GM23248 (cell line): ENCODE data around the gene UTRN. TPM values are rescaled to one million over a fixed set of nuclear protein-coding genes. Genes with fewer than 3 reads are reported as not detected.

ENCODE experiments used
- DNase-seq: peaks from one replicate; pipeline ENCODE4 v3.0.0-alpha.2; 2015
- H2AFZ ChIP-seq: fragments of 200-600 bp; sonication (generic); 2 replicates; pipeline ENCODE4 v1.6.1; 2016; ENCODE audit warnings: antibody characterized with exemption
- H3F3A ChIP-seq: fragments of 200-600 bp; sonication (generic); 2 replicates; pipeline ENCODE4 v1.6.1; 2016; ENCODE audit warnings: mild to moderate bottlenecking, antibody characterized with exemption, mixed run types; ENCODE audit not compliant: insufficient read depth
- H3K27ac ChIP-seq: fragments of 200-600 bp; sonication (generic); 2 replicates; pipeline ENCODE4 v1.5.1; 2016; ENCODE audit warnings: mild to moderate bottlenecking
- H3K27me3 ChIP-seq: fragments of 200-600 bp; sonication (generic); replicated peaks from 2 replicates; pipeline ENCODE4 v1.6.1; 2016; ENCODE audit warnings: mild to moderate bottlenecking; ENCODE audit not compliant: insufficient read depth
- H3K36me3 ChIP-seq: fragments of 200-600 bp; sonication (generic); 2 replicates; pipeline ENCODE4 v1.6.1; 2016; ENCODE audit warnings: low read depth, mild to moderate bottlenecking
- H3K4me1 ChIP-seq: fragments of 200-600 bp; sonication (generic); 2 replicates; pipeline ENCODE4 v1.6.1; 2016; ENCODE audit warnings: mild to moderate bottlenecking; ENCODE audit not compliant: insufficient read depth
- H3K4me2 ChIP-seq: fragments of 200-600 bp; sonication (generic); one replicate; pipeline ENCODE4 v1.6.1; 2016; ENCODE audit warnings: mild to moderate bottlenecking; ENCODE audit not compliant: unreplicated experiment
- H3K4me3 ChIP-seq: fragments of 200-600 bp; sonication (generic); 2 replicates; pipeline ENCODE4 v1.5.1; 2016; ENCODE audit warnings: mild to moderate bottlenecking
- H3K79me2 ChIP-seq: fragments of 200-600 bp; sonication (generic); 2 replicates; pipeline ENCODE4 v1.6.1; 2016; ENCODE audit warnings: mild to moderate bottlenecking; ENCODE audit not compliant: insufficient read depth
- H3K9ac ChIP-seq: fragments of 200-600 bp; sonication (generic); 2 replicates; pipeline ENCODE4 v1.6.1; 2016; ENCODE audit warnings: mild to moderate bottlenecking
- H3K9me2 ChIP-seq: fragments of 200-600 bp; sonication (generic); 2 replicates; pipeline ENCODE4 v1.6.1; 2016; ENCODE audit warnings: mixed run types, mild to moderate bottlenecking, moderate library complexity; ENCODE audit not compliant: insufficient read depth
- H3K9me3 ChIP-seq: fragments of 200-600 bp; sonication (generic); one replicate; pipeline ENCODE4 v1.6.1; 2017; ENCODE audit warnings: low read depth
- H4K20me1 ChIP-seq: fragments of 200-600 bp; sonication (generic); 2 replicates; pipeline ENCODE4 v1.6.0; 2016; ENCODE audit not compliant: insufficient read depth
- EZH2 ChIP-seq: fragments of 200-600 bp; sonication (generic); IDR thresholded peaks from 2 replicates; pipeline ENCODE4 v1.6.1; 2018; ENCODE audit warnings: antibody characterized with exemption, mild to moderate bottlenecking; ENCODE audit not compliant: insufficient read depth, poor library complexity, severe bottlenecking
- EZH2phosphoT487 ChIP-seq: fragments of 200-600 bp; sonication (generic); IDR thresholded peaks from 2 replicates; pipeline ENCODE4 v1.6.1; 2018; ENCODE audit warnings: antibody characterized with exemption, moderate library complexity, mild to moderate bottlenecking, low read depth; ENCODE audit not compliant: insufficient read depth
- WGBS, 2 experiments: methylation state at CpG; one replicate each; pipeline ENCODE4 v1.1.6; 2015 to 2017; ENCODE audit warnings: low lambda C conversion rate in 2 of 2, low coverage in 1 of 2; ENCODE audit errors: missing lambda C conversion rate in 2 of 2; 5-methylcytosine and 5-hydroxymethylcytosine counted together
- in situ Hi-C: fragments of 300-500 bp; cut with MboI; formaldehyde crosslinking; loops from 2 replicates; pipeline ENCODE4 v1.15.0; 2020
- polyA plus RNA-seq: library from polyadenylated mRNA; unstranded; fragments of >200 nt; fragmentation: Nextera tagmentation; extraction: Ambion mirVana; gene quantifications from 2 replicates; pipeline ENCODE4 v1.2.1, GENCODE V29; 2016
- total RNA-seq: library from RNA; depleted of rRNA; stranded (reverse); fragments of >200 nt; shearing (Covaris generic); gene quantifications from 2 replicates; pipeline ENCODE4 v1.2.3, GENCODE V29; 2014

UTRN gene
- total and polyA plus RNA-seq, 2 experiments from 2014 or later = 49.4 to 103 TPM

DNA sequence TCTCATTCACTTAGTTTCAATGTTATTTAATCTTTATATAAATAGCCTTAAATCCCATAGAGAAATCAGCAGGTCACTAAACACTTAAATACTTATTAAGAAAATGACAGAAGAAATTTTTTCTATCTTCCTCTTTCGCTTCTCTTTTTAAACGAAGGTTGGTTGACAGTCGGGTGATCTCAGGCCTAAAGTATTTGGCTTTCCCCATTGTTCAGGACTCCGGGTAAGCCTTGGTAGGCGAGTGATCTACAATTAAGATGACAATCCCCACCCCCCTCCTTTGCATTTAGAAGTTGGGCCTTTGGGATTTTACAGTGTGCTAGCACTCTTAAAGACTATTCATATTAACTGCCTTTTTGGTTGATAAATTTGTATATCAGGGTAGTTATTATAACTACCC is 19.7 kb upstream of the UTRN start:
- Histone ChIP-seq H3K4me1 (peaks cover 41% of the 10 kb centered on the region), H3K36me3 (no peaks in the 10 kb centered on the region), H3K27me3 (no peaks in the 10 kb centered on the region), H3K27ac (peak overlapping the region; percentile 88), H4K20me1 (no peaks in the 10 kb centered on the region), H3K4me3 (peak overlapping the region; percentile 40; the same call in 1 of the 2 replicates), H3K9me2 (no peaks in the 10 kb centered on the region), H2AFZ (0 out of 2 replicates have a peak overlapping the region, but pooled peaks have one; percentile 57), H3F3A (peaks cover 42% of the 10 kb centered on the region), H3K9ac (peak overlapping the region; percentile 24; the same call in 1 of the 2 replicates), H3K9me3 (no peaks in the 10 kb centered on the region), H3K4me2 (peak overlapping the region; percentile 78), H3K79me2 (no peaks in the 10 kb centered on the region)
- in situ Hi-C loops = no loop called here
- 75 to 76% methylated on average over 5 of the region's 5 CpGs for WGBS, 2 experiments
- TF ChIP-seq EZH2 (no peak), EZH2phosphoT487 (no peak)
- peak; percentile 33 for DNase-seq

DNA sequence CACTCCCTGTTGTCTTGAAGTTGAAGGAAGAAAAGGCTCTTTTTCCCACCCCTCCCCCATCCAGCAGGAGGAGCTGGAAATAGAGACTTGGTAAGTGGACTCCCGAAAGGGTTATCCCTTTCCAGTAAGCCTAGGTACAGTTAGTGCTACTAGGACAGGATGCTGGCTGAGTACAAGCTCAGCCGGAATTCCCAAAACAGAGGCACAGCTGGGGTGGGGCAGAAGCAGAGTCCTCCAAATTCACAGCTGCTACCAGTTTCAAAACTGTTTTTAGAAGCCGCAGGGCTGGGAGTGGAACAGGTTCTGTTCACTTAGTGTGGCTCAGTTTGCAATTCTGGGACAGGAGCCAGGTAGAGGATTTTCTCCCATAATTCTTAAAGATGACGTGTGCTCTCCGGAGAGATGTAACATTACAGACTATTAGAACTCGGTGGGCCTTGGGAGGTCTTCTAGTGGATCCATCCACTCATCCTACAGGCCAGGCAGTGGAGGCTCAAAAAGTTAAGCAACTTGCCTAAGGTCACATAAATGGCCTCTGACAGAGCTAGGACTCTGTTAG is 19.0 kb upstream of the UTRN start:
- in situ Hi-C loops = no loop called here
- TF ChIP-seq EZH2 (no peak), EZH2phosphoT487 (no peak)
- Histone ChIP-seq H3K79me2 (no peaks in the 10 kb centered on the region), H3K36me3 (no peaks in the 10 kb centered on the region), H3K27me3 (no peaks in the 10 kb centered on the region), H2AFZ (peak overlapping the region; percentile 57), H4K20me1 (no peaks in the 10 kb centered on the region), H3K4me1 (peaks cover 33% of the 10 kb centered on the region), H3K4me2 (peak overlapping the region; percentile 78), H3K27ac (peak overlapping the region; percentile 88), H3K9ac (peak overlapping the region; percentile 24), H3K9me3 (no peaks in the 10 kb centered on the region), H3F3A (peaks cover 34% of the 10 kb centered on the region), H3K4me3 (peak overlapping the region; percentile 40), H3K9me2 (no peaks in the 10 kb centered on the region)
- DNase-seq = peak; percentile 86
- 8 to 15% methylated on average over 6 of the region's 6 CpGs for WGBS, 2 experiments

DNA sequence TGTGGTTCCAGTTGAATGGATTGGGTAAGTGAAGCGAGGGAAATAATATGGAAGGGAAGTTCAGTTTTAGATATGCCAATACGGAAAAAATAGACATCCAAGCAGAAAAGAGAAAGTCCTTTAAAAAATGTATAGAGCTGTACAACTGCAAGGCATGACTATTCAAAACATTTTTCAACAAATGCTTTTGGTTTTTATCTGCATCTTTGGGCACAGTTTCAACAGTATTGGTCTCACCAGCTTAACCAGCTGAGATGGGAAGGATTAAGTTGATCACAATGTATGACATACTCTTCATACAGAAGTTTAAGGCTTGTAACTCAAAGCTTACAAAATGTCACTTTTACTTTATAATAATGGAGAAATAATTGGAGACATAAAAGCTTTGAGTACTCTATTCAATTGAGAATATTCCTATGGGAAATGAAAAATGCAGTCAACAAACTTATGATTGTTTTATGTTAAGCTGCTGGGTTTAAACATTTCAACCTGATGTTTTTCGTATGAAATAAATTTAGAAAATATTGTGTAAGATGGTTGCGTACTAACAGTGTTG is 16.3 kb upstream of the UTRN start:
- Histone ChIP-seq H3K4me1 (peaks cover 28% of the 10 kb centered on the region), H3K9me2 (no peaks in the 10 kb centered on the region), H3K9ac (no peak overlapping the region), H3K36me3 (no peaks in the 10 kb centered on the region), H3K9me3 (no peaks in the 10 kb centered on the region), H3K27ac (no peak overlapping the region), H4K20me1 (no peaks in the 10 kb centered on the region), H3K4me3 (no peak overlapping the region), H3K4me2 (no peak overlapping the region), H3K79me2 (no peaks in the 10 kb centered on the region), H3K27me3 (no peaks in the 10 kb centered on the region), H2AFZ (no peak overlapping the region; the same call in 1 of the 2 replicates), H3F3A (peaks cover 27% of the 10 kb centered on the region)
- WGBS, 2 experiments = 64 to 73% methylated on average over 4 of the region's 4 CpGs
- TF ChIP-seq EZH2 (no peak), EZH2phosphoT487 (no peak)
- in situ Hi-C loops = no loop called here
- no peak for DNase-seq

DNA sequence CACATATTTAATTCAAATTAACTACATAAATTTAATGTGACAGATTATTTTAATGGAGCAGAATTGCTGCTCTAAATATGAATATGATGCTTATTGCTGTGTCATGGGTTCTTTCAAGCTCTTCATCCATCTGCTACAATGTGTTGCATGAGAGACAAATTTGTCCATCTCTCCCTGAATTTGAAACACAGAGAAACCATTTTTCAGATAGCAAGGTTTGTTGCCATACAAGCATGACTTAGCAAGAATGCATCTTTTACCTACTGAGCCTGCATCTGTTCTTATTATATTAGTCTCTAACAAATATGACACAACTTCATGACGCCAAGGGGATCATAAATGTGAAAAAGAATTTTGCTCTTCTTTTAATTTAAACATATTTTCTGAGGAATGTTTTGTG is 8.0 kb upstream of the UTRN start:
- H3K9me3 ChIP-seq = no peaks in the 10 kb centered on the region
- no peaks in the 10 kb centered on the region for H3F3A ChIP-seq
- no peaks in the 10 kb centered on the region for H3K4me1 ChIP-seq
- H3K4me2 ChIP-seq = no peak overlapping the region
- H3K9ac ChIP-seq = no peak overlapping the region
- H3K79me2 ChIP-seq = no peaks in the 10 kb centered on the region
- H3K27me3 ChIP-seq = no peaks in the 10 kb centered on the region
- DNase-seq = no peak
- TF ChIP-seq EZH2phosphoT487 (no peak), EZH2 (no peak)
- H3K36me3 ChIP-seq = no peaks in the 10 kb centered on the region
- no peak overlapping the region for H3K4me3 ChIP-seq
- H4K20me1 ChIP-seq = no peaks in the 10 kb centered on the region
- no peak overlapping the region for H2AFZ ChIP-seq
- H3K9me2 ChIP-seq = no peaks in the 10 kb centered on the region
- 83 to 98% methylated on average over 1 of the region's 1 CpG for WGBS, 2 experiments
- in situ Hi-C loops = no loop called here
- no peak overlapping the region for H3K27ac ChIP-seq
